ENCODE results near the gene CACNA1B. TPM values are rescaled to one million over a fixed set of nuclear protein-coding genes. Genes with fewer than 3 reads are reported as not detected.

CACNA1B gene
- total and polyA plus RNA-seq, 9 donors = 0.18 to 0.76 (median 0.34) TPM

GRCh38 chr9:137836151-137836830 is 41.3 kb upstream of the CACNA1B start:
- DNase-seq = no peak
- no peaks in the 10 kb centered on the region for H3K27me3 ChIP-seq (ENCODE audit: control insufficient read depth, insufficient read depth, low read length)
- no peak overlapping the region for H3K4me3 ChIP-seq (ENCODE audit: low read length)
- 81% methylated on average over 26 of the region's 28 CpGs for WGBS (ENCODE audit: insufficient coverage)
- H3K9me3 ChIP-seq (replicated peaks; ENCODE audit: control insufficient read depth, low read depth, low read length) = peaks cover 4% of the 10 kb centered on the region
- no peak overlapping the region for H3K27ac ChIP-seq (ENCODE audit: low read length)
- H3K36me3 ChIP-seq (ENCODE audit: control insufficient read depth, insufficient read depth, low read length) = peaks cover 51% of the 10 kb centered on the region
- H3K4me1 ChIP-seq (ENCODE audit: control insufficient read depth, insufficient read depth, low read length) = no peaks in the 10 kb centered on the region

- H3K27ac ChIP-seq (ENCODE audit: low read length) = no peak overlapping the region
- peaks cover 46% of the 10 kb centered on the region for H3K36me3 ChIP-seq (ENCODE audit: control insufficient read depth, insufficient read depth, low read length)
- H3K4me1 ChIP-seq (ENCODE audit: control insufficient read depth, insufficient read depth, low read length) = no peaks in the 10 kb centered on the region
- no peaks in the 10 kb centered on the region for H3K27me3 ChIP-seq (ENCODE audit: control insufficient read depth, insufficient read depth, low read length)
- no peak for DNase-seq
- H3K4me3 ChIP-seq (ENCODE audit: low read length) = no peak overlapping the region
- peaks cover 4% of the 10 kb centered on the region for H3K9me3 ChIP-seq (replicated peaks; ENCODE audit: control insufficient read depth, low read depth, low read length)
- WGBS (ENCODE audit: insufficient coverage) = 69% methylated on average over 11 of the region's 12 CpGs
Measured at GRCh38 chr9:137836831-137837241, 40.7 kb upstream of the CACNA1B start.

DNA sequence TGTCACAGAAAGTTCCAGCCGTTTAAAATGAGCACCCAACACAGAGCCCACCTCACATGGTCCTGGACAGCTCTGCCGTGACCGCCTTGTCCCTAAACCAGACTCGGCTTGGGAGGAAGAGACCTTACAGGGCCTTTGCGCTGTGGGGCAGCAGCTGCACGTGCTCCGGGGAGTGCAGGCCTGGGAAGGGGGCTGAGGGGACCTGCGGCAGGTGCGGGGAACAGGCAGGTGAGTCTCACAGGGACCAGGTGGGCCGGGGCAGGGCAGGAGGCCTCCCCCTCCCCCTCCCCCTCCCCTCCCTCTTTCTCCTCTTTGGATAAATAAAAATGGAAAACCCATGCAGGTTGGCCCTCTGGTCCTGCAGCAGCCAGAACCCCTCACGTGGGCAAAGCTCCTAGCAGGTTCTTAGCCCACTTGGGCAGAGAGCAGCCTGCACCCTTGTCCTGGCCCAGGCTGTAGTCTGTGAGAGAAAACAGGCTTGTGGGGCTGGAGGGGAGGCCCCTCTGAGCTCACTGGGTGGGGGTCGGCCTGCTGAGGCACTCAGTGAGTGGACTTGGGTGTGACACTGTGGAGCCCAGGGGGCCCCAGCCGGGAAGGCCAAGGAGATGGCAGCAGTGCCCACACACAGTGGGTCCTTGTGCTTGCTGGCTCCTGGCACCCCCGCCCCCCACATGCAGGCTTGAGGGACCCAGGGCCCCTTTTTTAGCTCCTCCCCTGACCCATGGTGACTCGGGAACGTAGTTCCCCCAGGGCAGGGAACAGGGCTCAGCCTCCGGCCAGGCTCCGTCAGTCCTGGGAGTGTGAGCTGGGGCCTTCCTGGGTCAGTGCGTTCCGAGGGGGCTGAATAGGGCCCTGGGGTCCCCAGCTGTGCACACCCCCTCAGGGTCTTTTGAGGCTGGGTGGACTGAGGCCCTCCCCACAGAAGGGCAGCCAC is 40.0 kb upstream of the CACNA1B start:
- WGBS (ENCODE audit: insufficient coverage) = 84% methylated on average over 11 of the region's 20 CpGs
- peaks cover 41% of the 10 kb centered on the region for H3K36me3 ChIP-seq (ENCODE audit: control insufficient read depth, insufficient read depth, low read length)
- no peak overlapping the region for H3K27ac ChIP-seq (ENCODE audit: low read length)
- H3K4me3 ChIP-seq (ENCODE audit: low read length) = no peak overlapping the region
- no peaks in the 10 kb centered on the region for H3K4me1 ChIP-seq (ENCODE audit: control insufficient read depth, insufficient read depth, low read length)
- no peaks in the 10 kb centered on the region for H3K27me3 ChIP-seq (ENCODE audit: control insufficient read depth, insufficient read depth, low read length)
- H3K9me3 ChIP-seq (replicated peaks; ENCODE audit: control insufficient read depth, low read depth, low read length) = peaks cover 4% of the 10 kb centered on the region
- DNase-seq = no peak

DNA sequence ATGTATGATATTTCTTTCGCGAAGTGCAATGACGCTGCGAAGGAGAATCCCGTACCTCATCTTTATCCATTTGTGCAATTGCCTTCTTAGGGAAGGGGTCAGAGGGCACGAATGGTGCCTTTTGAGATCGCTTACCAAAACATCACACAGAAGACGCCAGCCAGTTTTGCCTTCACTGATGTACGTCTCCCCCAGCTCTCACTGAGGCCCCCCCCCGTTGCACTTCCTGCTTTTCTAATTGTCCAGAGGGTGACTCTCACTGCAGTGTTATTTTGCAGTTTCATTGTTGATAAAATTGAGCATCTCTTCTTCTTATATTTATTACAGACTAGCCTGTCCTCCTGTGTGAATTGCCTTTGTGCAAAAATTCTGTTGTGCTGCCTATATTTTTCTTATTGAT is 39.0 kb upstream of the CACNA1B start:
- no peak for DNase-seq
- H3K9me3 ChIP-seq (replicated peaks; ENCODE audit: control insufficient read depth, low read depth, low read length) = peaks cover 4% of the 10 kb centered on the region
- no peak overlapping the region for H3K4me3 ChIP-seq (ENCODE audit: low read length)
- H3K4me1 ChIP-seq (ENCODE audit: control insufficient read depth, insufficient read depth, low read length) = no peaks in the 10 kb centered on the region
- 95% methylated on average over 8 of the region's 10 CpGs for whole genome bisulfite sequencing (ENCODE audit: insufficient coverage)
- H3K27me3 ChIP-seq (ENCODE audit: control insufficient read depth, insufficient read depth, low read length) = no peaks in the 10 kb centered on the region
- no peak overlapping the region for H3K27ac ChIP-seq (ENCODE audit: low read length)
- H3K36me3 ChIP-seq (ENCODE audit: control insufficient read depth, insufficient read depth, low read length) = peaks cover 31% of the 10 kb centered on the region

GRCh38 chr9:137843355-137843754 is 34.2 kb upstream of the CACNA1B start:
- H3K4me1 ChIP-seq (ENCODE audit: control insufficient read depth, insufficient read depth, low read length) = no peaks in the 10 kb centered on the region
- H3K27ac ChIP-seq (ENCODE audit: low read length) = no peak overlapping the region
- no peak overlapping the region for H3K4me3 ChIP-seq (ENCODE audit: low read length)
- 95% methylated on average over 6 of the region's 9 CpGs for WGBS (ENCODE audit: insufficient coverage)
- H3K36me3 ChIP-seq (ENCODE audit: control insufficient read depth, insufficient read depth, low read length) = no peaks in the 10 kb centered on the region
- DNase-seq = no peak
- no peaks in the 10 kb centered on the region for H3K27me3 ChIP-seq (ENCODE audit: control insufficient read depth, insufficient read depth, low read length)
- H3K9me3 ChIP-seq (replicated peaks; ENCODE audit: control insufficient read depth, low read depth, low read length) = peaks cover 4% of the 10 kb centered on the region

DNA sequence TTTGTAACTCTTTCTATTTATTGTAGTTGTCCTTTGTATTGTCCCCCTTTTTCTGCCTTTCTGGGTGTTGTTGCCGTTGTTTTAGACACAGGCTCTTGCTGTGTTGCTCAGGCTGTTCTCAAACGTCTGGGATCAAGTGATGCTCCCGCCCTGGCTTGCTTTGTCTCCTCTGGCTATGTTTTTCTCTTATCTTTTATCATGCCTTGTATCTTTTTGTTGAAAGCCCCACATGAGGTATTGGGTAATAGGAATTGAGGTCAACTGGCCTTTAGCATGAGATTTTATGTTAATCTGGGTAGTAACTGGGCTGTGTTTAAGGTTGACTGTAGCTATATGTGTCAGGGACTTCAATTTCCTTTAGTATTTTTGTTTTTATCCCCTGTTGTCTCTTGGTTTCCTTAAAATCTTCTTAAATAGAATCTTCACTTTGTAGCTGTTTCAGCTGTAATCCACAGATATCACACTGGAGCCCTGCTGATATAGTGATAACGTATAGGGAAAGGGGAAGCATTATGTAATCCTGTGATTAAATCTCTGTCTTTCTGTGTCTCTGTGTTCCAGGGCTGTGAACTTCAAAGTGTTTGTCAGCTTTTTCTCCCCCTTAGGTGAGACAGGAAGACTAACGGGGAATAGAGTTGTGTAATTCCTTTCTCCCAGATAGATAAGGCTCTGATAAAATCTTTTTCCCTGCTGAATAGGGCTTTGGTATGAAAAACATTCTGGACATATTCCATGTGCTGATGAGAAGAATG is 25.9 kb upstream of the CACNA1B start:
- H3K36me3 ChIP-seq (ENCODE audit: control insufficient read depth, insufficient read depth, low read length) = no peaks in the 10 kb centered on the region
- no peak overlapping the region for H3K27ac ChIP-seq (ENCODE audit: low read length)
- H3K9me3 ChIP-seq (replicated peaks; ENCODE audit: control insufficient read depth, low read depth, low read length) = peaks cover 19% of the 10 kb centered on the region
- WGBS (ENCODE audit: insufficient coverage) = no CpG with 5 or more reads among the region's 5 CpGs
- DNase-seq = no peak
- no peaks in the 10 kb centered on the region for H3K27me3 ChIP-seq (ENCODE audit: control insufficient read depth, insufficient read depth, low read length)
- no peak overlapping the region for H3K4me3 ChIP-seq (ENCODE audit: low read length)
- H3K4me1 ChIP-seq (ENCODE audit: control insufficient read depth, insufficient read depth, low read length) = no peaks in the 10 kb centered on the region

DNA sequence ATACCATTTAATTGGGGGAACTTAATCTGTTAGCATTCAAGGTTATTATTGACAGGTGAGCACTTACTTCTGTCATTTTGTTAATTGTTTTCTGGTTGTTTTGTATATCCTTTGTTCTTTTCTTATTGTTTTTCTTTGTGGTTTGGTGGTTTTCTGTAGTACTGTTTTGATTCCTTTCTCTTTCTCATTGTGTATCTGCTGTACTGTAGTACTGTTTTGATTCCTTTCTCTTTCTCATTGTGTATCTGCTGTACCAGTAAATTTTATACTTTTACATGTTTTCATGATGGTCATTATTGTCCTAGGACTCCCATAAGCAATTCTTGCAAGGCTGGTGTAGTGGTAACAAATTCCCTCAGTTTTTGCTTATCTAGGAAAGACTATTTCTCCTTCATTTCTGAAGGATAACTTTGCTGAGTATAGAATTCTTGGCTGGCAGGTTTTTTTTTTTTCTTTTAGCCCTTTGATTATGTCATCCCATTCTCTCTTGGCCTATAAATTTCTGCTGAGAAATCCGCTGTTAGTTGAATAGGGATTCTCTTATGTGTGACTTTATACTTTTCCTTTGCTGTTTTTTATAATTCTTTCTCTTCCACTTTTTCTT is 24.1 kb upstream of the CACNA1B start:
- Histone ChIP-seq H3K27me3 (ENCODE audit: control insufficient read depth, insufficient read depth, low read length) (no peaks in the 10 kb centered on the region), H3K36me3 (ENCODE audit: control insufficient read depth, insufficient read depth, low read length) (no peaks in the 10 kb centered on the region), H3K27ac (ENCODE audit: low read length) (no peak overlapping the region), H3K9me3 (replicated peaks; ENCODE audit: control insufficient read depth, low read depth, low read length) (peaks cover 20% of the 10 kb centered on the region), H3K4me3 (ENCODE audit: low read length) (no peak overlapping the region), H3K4me1 (ENCODE audit: control insufficient read depth, insufficient read depth, low read length) (no peaks in the 10 kb centered on the region)
- no CpG with 5 or more reads among the region's 1 CpG for WGBS (ENCODE audit: insufficient coverage)
- DNase-seq = no peak

DNA sequence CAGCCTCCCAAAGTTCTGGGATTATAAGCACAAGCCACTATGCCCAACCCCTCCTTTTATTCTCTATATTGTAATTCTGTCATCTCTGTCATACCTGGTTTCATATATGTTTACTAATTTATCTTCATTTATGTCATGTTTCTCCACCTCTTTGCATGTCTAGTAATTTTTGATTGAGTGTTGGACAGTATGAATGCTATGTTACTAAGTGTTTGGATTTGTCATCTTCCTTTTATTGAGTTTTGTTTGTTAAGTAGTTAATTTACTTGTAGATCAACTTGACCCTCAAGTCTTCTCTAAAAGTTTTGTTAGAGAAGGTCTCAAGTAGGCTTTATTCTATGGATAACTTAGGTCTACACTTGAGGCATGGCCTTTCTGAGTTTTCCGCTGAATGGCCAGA is 17.2 kb upstream of the CACNA1B start:
- DNase-seq = no peak
- WGBS (ENCODE audit: insufficient coverage) = 100% methylated on average over 1 of the region's 1 CpG
- H3K27me3 ChIP-seq (ENCODE audit: control insufficient read depth, insufficient read depth, low read length) = peaks cover 4% of the 10 kb centered on the region
- H3K4me1 ChIP-seq (ENCODE audit: control insufficient read depth, insufficient read depth, low read length) = no peaks in the 10 kb centered on the region
- no peaks in the 10 kb centered on the region for H3K36me3 ChIP-seq (ENCODE audit: control insufficient read depth, insufficient read depth, low read length)
- H3K9me3 ChIP-seq (replicated peaks; ENCODE audit: control insufficient read depth, low read depth, low read length) = peaks cover 18% of the 10 kb centered on the region
- no peak overlapping the region for H3K27ac ChIP-seq (ENCODE audit: low read length)
- no peak overlapping the region for H3K4me3 ChIP-seq (ENCODE audit: low read length)

- 39% methylated on average over 15 of the region's 18 CpGs for WGBS (ENCODE audit: insufficient coverage)
- Histone ChIP-seq H3K9me3 (replicated peaks; ENCODE audit: control insufficient read depth, low read depth, low read length) (peaks cover 5% of the 10 kb centered on the region), H3K27me3 (ENCODE audit: control insufficient read depth, insufficient read depth, low read length) (peaks cover 4% of the 10 kb centered on the region), H3K36me3 (ENCODE audit: control insufficient read depth, insufficient read depth, low read length) (no peaks in the 10 kb centered on the region), H3K27ac (ENCODE audit: low read length) (no peak overlapping the region), H3K4me3 (ENCODE audit: low read length) (no peak overlapping the region), H3K4me1 (ENCODE audit: control insufficient read depth, insufficient read depth, low read length) (no peaks in the 10 kb centered on the region)
- no peak for DNase-seq
Measured at GRCh38 chr9:137865581-137866145, 11.9 kb upstream of the CACNA1B start.
